Measurements from ENCODE around the gene TMEM50B. TPM values are rescaled to one million over a fixed set of nuclear protein-coding genes. Genes with fewer than 3 reads are reported as not detected.

Gene TMEM50B
- polyA plus RNA-seq, 3 donors, result 33.8 to 43.0 (median 38.2) TPM

GRCh38 chr21:33441489-33442477 is 38.0 kb downstream of the TMEM50B start:
- Mint-ChIP-seq H3K36me3 (peaks cover 30 to 35% of the 10 kb centered on the region in 2 donors), H3K27ac (peak overlapping the region in 6 of 7 donors; percentile 5 to 80 (median 38)), H3K27me3 (ENCODE audit: low read depth in 3 of 3) (peaks cover 0 to 1% (median 0%) of the 10 kb centered on the region in 3 donors), H3K4me1 (peaks cover 20% of the 10 kb centered on the region), H3K4me3 (no peak overlapping the region), H3K9me3 (no peaks in the 10 kb centered on the region)
- Histone ChIP-seq H3K36me3 (replicated peaks in 1 of 2; ENCODE audit: control insufficient read depth in 1 of 2, insufficient read depth in 2 of 2, low read length in 2 of 2) (peaks cover 16 to 17% of the 10 kb centered on the region in 2 donors), H3K4me3 (replicated peaks in 1 of 3; ENCODE audit: low read depth in 2 of 3, low read length in 3 of 3) (no peak overlapping the region), H3K27ac (ENCODE audit: low read depth in 1 of 2, low read length in 2 of 2) (peak overlapping the region in 1 of 2 donors; percentile 53), H4K20me1 (ENCODE audit: insufficient read depth, low read length) (peaks cover 35% of the 10 kb centered on the region), H3K4me2 (replicated peaks; ENCODE audit: extremely low read depth, low read length, poor library complexity, severe bottlenecking) (no peak overlapping the region), H3K4me1 (ENCODE audit: control insufficient read depth in 1 of 2, insufficient read depth in 2 of 2, low read length in 2 of 2) (peaks cover 7 to 23% of the 10 kb centered on the region in 2 donors), H2AFZ (ENCODE audit: insufficient read depth, low read depth, low read length, poor library complexity, severe bottlenecking) (no peak overlapping the region), H3K79me2 (ENCODE audit: insufficient read depth, low read length) (peaks cover 1% of the 10 kb centered on the region), H3K9me3 (replicated peaks in 1 of 2; ENCODE audit: control insufficient read depth in 1 of 2, insufficient read depth in 1 of 2, low read length in 2 of 2) (no peaks in the 10 kb centered on the region), H3K27me3 (ENCODE audit: control insufficient read depth in 2 of 2, insufficient read depth in 2 of 2, low read length in 2 of 2) (no peaks in the 10 kb centered on the region), H3K9ac (ENCODE audit: insufficient read depth, low read length, poor library complexity, severe bottlenecking) (no peak overlapping the region)
- intact Hi-C loops (cut with micrococcal nuclease), result loop anchor here in 1 of 2 donors (5.0 kb wide), 1 partner anchor 244 kb away; no protein-coding TSS in a partner anchor
- WGBS (ENCODE audit: insufficient coverage), result 100% methylated on average over 2 of the region's 11 CpGs
- no peak for TF ChIP-seq CTCF (IDR thresholded peaks at IDR 0.05)
- peak in 2 of 3 donors; percentile 14 to 28 for DNase-seq

GRCh38 chr21:33437140-33437539 is 42.6 kb downstream of the TMEM50B start:
- Histone ChIP-seq H3K4me1 (ENCODE audit: control insufficient read depth in 1 of 2, insufficient read depth in 2 of 2, low read length in 2 of 2) (peaks cover 37 to 49% of the 10 kb centered on the region in 2 donors), H4K20me1 (ENCODE audit: insufficient read depth, low read length) (peaks cover 82% of the 10 kb centered on the region), H3K79me2 (ENCODE audit: insufficient read depth, low read length) (peaks cover 30% of the 10 kb centered on the region), H3K4me2 (replicated peaks; ENCODE audit: extremely low read depth, low read length, poor library complexity, severe bottlenecking) (no peak overlapping the region), H3K4me3 (replicated peaks in 1 of 3; ENCODE audit: low read depth in 2 of 3, low read length in 3 of 3) (no peak overlapping the region), H3K9me3 (replicated peaks in 1 of 2; ENCODE audit: control insufficient read depth in 1 of 2, insufficient read depth in 1 of 2, low read length in 2 of 2) (no peaks in the 10 kb centered on the region), H3K36me3 (replicated peaks in 1 of 2; ENCODE audit: control insufficient read depth in 1 of 2, insufficient read depth in 2 of 2, low read length in 2 of 2) (peaks cover 54 to 63% of the 10 kb centered on the region in 2 donors), H3K27me3 (ENCODE audit: control insufficient read depth in 2 of 2, insufficient read depth in 2 of 2, low read length in 2 of 2) (no peaks in the 10 kb centered on the region), H2AFZ (ENCODE audit: insufficient read depth, low read depth, low read length, poor library complexity, severe bottlenecking) (no peak overlapping the region), H3K9ac (ENCODE audit: insufficient read depth, low read length, poor library complexity, severe bottlenecking) (no peak overlapping the region), H3K27ac (ENCODE audit: low read depth in 1 of 2, low read length in 2 of 2) (no peak overlapping the region)
- intact Hi-C loops (cut with micrococcal nuclease), result no loop called here
- Mint-ChIP-seq H3K9me3 (peaks cover 0 to 2% (median 0%) of the 10 kb centered on the region in 7 donors), H3K4me1 (peaks cover 49% of the 10 kb centered on the region), H3K27ac (peak overlapping the region in 2 of 7 donors; percentile 11 to 23), H3K36me3 (peaks cover 50 to 67% of the 10 kb centered on the region in 2 donors), H3K4me3 (no peak overlapping the region), H3K27me3 (ENCODE audit: low read depth in 3 of 3) (peaks cover 1 to 2% (median 2%) of the 10 kb centered on the region in 3 donors)
- TF ChIP-seq CTCF (IDR thresholded peaks at IDR 0.05), result no peak
- no peak for DNase-seq
- 73% methylated on average over 2 of the region's 6 CpGs for WGBS (ENCODE audit: insufficient coverage)
